K562 (cell line): ENCODE data around the gene BCL11A. TPM values are rescaled to one million over a fixed set of nuclear protein-coding genes. Genes with fewer than 3 reads are reported as not detected.

ENCODE experiments used
- ATAC-seq: fragments of 200-7000 bp; cut with Tn5 transposase; 3 replicates; pipeline ENCODE4 v1.9.1; 2020; ENCODE audit warnings: moderate library complexity
- BruUV-seq: library from RNA; stranded (reverse); fragments of 400-500 nt; replicated peaks from 2 replicates; lab custom pipeline; 2021; lab: Mats Ljungman, UMichigan
- CTCF ChIA-PET: fragments of 300-600 bp; formaldehyde crosslinking; extraction: SDS; loops from one replicate; lab custom pipeline; 2021; ENCODE audit warnings: low intra/inter-chr PET ratio; lab: Yijun Ruan, JAX
- POLR2A ChIA-PET: fragments of 300-600, 350-650 bp; sonication (Branson Sonifier 250); formaldehyde crosslinking; extraction: SDS; loops from one replicate; lab custom pipeline; 2021; ENCODE audit warnings: antibody characterized with exemption, inconsistent platforms; lab: Yijun Ruan, JAX
- DNase-seq, 4 experiments: peaks; one replicate each; pipeline versions ENCODE4 v3.0.0 to v3.0.0-alpha.2; 2011 to 2018; ENCODE audit warnings: low spot score in 3 of 4, mixed read lengths in 3 of 4; ENCODE audit errors: extremely low read depth in 1 of 4
- FAIRE-seq: peaks from 2 replicates; lab custom pipeline; 2011; peaks lifted over from hg19 to GRCh38; lab: Jason Lieb, UNC
- H2AFZ ChIP-seq: 2 replicates; pipeline ENCODE4 v1.6.0; 2011; ENCODE audit warnings: low read depth, low read length, control low read depth, inconsistent platforms
- H3K27ac ChIP-seq: fragments of 200-600 bp; 3 replicates; pipeline ENCODE4 v1.8.0; 2011; ENCODE audit warnings: low read depth, mild to moderate bottlenecking, control low read depth, inconsistent platforms, low read length, moderate library complexity, mixed read lengths; ENCODE audit errors: extremely low read depth
- H3K27me3 ChIP-seq, 2 experiments: fragments of 300-600 bp in 1 of 2; 2 replicates in 1 of 2; 3 replicates in 1 of 2; pipeline versions ENCODE4 v1.6.0 to v1.8.0; 2011; ENCODE audit warnings: inconsistent platforms in 2 of 2, low read length in 2 of 2, mild to moderate bottlenecking in 1 of 2, mixed read lengths in 1 of 2, moderate library complexity in 1 of 2; ENCODE audit not compliant: control insufficient read depth in 2 of 2, insufficient read depth in 2 of 2
- H3K36me3 ChIP-seq: fragments of 300-600 bp; 3 replicates; pipeline ENCODE4 v1.8.0; 2011; ENCODE audit warnings: mild to moderate bottlenecking, low read length, inconsistent platforms; ENCODE audit not compliant: control insufficient read depth, insufficient read depth
- H3K4me1 ChIP-seq, 2 experiments: fragments of 200-600 bp in 1 of 2; replicated peaks in 1 of 2; 2 replicates in 1 of 2; 3 replicates in 1 of 2; pipeline versions ENCODE4 v1.5.1 to v1.8.0; 2011; ENCODE audit warnings: inconsistent platforms in 2 of 2, low read length in 2 of 2, mild to moderate bottlenecking in 1 of 2, mixed read lengths in 1 of 2, moderate library complexity in 1 of 2; ENCODE audit not compliant: control insufficient read depth in 2 of 2, insufficient read depth in 2 of 2
- H3K4me2 ChIP-seq: 2 replicates; pipeline ENCODE4 v1.6.1; 2011; ENCODE audit warnings: low read length, control low read depth, inconsistent platforms, mixed read lengths; ENCODE audit not compliant: insufficient read depth
- H3K4me3 ChIP-seq: fragments of 200-600 bp; sonication (generic), shearing (Covaris generic); 2 replicates; pipeline ENCODE4 v1.5.1; 2016; ENCODE audit warnings: control low read depth, inconsistent platforms
- H3K79me2 ChIP-seq: fragments of 200-600 bp; 3 replicates; pipeline ENCODE4 v1.8.0; 2011; ENCODE audit warnings: low read length, inconsistent platforms; ENCODE audit not compliant: control insufficient read depth, insufficient read depth
- H3K9ac ChIP-seq, 2 experiments: 2 replicates each; pipeline versions ENCODE4 v1.6.0 to v1.6.1; 2011; ENCODE audit warnings: low read depth in 2 of 2, low read length in 2 of 2, control low read depth in 1 of 2, inconsistent platforms in 1 of 2, mild to moderate bottlenecking in 1 of 2, mixed read lengths in 1 of 2; ENCODE audit not compliant: insufficient read depth in 1 of 2
- H3K9me1 ChIP-seq: one replicate; pipeline ENCODE4 v1.6.0; 2011; ENCODE audit warnings: inconsistent platforms, mild to moderate bottlenecking, low read length, moderate library complexity; ENCODE audit not compliant: control insufficient read depth, insufficient read depth
- H3K9me3 ChIP-seq: replicated peaks from 2 replicates; pipeline ENCODE4 v1.5.1; 2011; ENCODE audit warnings: low read depth, low read length, inconsistent platforms; ENCODE audit not compliant: control insufficient read depth, insufficient read depth
- H4K20me1 ChIP-seq: replicated peaks from 2 replicates; pipeline ENCODE4 v1.6.1; 2011; ENCODE audit warnings: low read length, inconsistent platforms, mixed read lengths; ENCODE audit not compliant: control insufficient read depth, insufficient read depth
- C11orf30 ChIP-seq: fragments of 450-650 bp; IDR thresholded peaks from 2 replicates; pipeline ENCODE4 v1.6.1; 2016; ENCODE audit warnings: low read depth, mild to moderate bottlenecking
- KLF13 ChIP-seq: fragments of 450-650 bp; IDR thresholded peaks from 2 replicates; pipeline ENCODE4 v1.6.1; 2016; ENCODE audit warnings: missing genetic modification characterization, low read depth, mild to moderate bottlenecking, missing compliant biosample characterization, moderate library complexity, borderline replicate concordance
- MYBL2 ChIP-seq, 2 experiments: fragments of 450-650 bp in 1 of 2; sonication (generic) in 1 of 2; formaldehyde crosslinking in 1 of 2; IDR thresholded peaks; 2 replicates each; pipeline versions ENCODE4 v1.6.1 to v1.8.1; 2017 to 2022; ENCODE audit warnings: borderline replicate concordance in 1 of 2, inconsistent platforms in 1 of 2, low read depth in 1 of 2, mild to moderate bottlenecking in 1 of 2, missing genetic modification reagents in 1 of 2, moderate library complexity in 1 of 2
- SMARCA4 ChIP-seq: fragments of 450-650 bp; IDR thresholded peaks from 2 replicates; pipeline ENCODE4 v1.6.1; 2016
- SNRNP70 ChIP-seq: fragments of 200-400 bp; formaldehyde crosslinking; optimal IDR thresholded peaks from 2 replicates; pipeline ENCODE3; 2017; ENCODE audit warnings: low read depth, low read length
- SRSF9 ChIP-seq: fragments of 200-400 bp; formaldehyde crosslinking; IDR thresholded peaks from 2 replicates; pipeline ENCODE4 v1.6.1; 2017; ENCODE audit warnings: low read depth, low read length, borderline replicate concordance
- ZNF589 ChIP-seq: fragments of 200-800 bp; sonication (Bioruptor generic); IDR thresholded peaks from 2 replicates; pipeline ENCODE4 v1.6.1; 2016; ENCODE audit warnings: low read depth, missing genetic modification characterization, missing compliant biosample characterization
- ZSCAN29 ChIP-seq: fragments of 450-650 bp; IDR thresholded peaks from 2 replicates; pipeline ENCODE4 v1.6.1; 2017
- WGBS: fragments of 100-300 bp; shearing (Covaris generic); methylation state at CpG from one replicate; pipeline ENCODE4 v1.1.6; 2016; ENCODE audit warnings: low coverage, mixed read lengths; ENCODE audit not compliant: insufficient coverage; ENCODE audit errors: missing lambda C conversion rate; 5-methylcytosine and 5-hydroxymethylcytosine counted together
- in situ Hi-C: fragments of 300-500 bp; cut with MboI; formaldehyde crosslinking; loops from 4 replicates; pipeline ENCODE4 v1.15.0; 2018; ENCODE audit warnings: inconsistent platforms, mixed read lengths
- intact Hi-C: fragments of 100-400 bp; cut with micrococcal nuclease; formaldehyde crosslinking; loops from 2 replicates; pipeline ENCODE4 v1.14.2; 2022
- polyA plus RNA-seq, 8 experiments: library from polyadenylated mRNA; depleted of rRNA in 4 of 8; stranded (reverse) in 5 of 8; unstranded in 3 of 8; fragments of >200 nt; fragmentation: Nextera tagmentation in 2 of 8; fragmentation: Illumina TruSeq in 1 of 8; extraction: Ambion mirVana in 2 of 8; extraction: Trizol in 1 of 8; gene quantifications; 2 replicates each; pipeline versions ENCODE4 v1.2.1 to v1.2.3, GENCODE V29; 2011 to 2014; ENCODE audit warnings: inconsistent platforms in 1 of 8, missing spikeins in 1 of 8
- total RNA-seq, 7 experiments: library from RNA; depleted of rRNA in 6 of 7; stranded (reverse); fragments of >200 nt in 6 of 7; fragmentation: Illumina TruSeq in 2 of 7; extraction: Trizol in 2 of 7; gene quantifications; 2 replicates each; pipeline versions ENCODE4 v1.2.1 to v1.2.3, GENCODE V29; 2011 to 2021; ENCODE audit warnings: low replicate concordance in 1 of 7
- TF ChIP-seq, protein P1 (sequence below): fragments of 200-800 bp; sonication (Bioruptor generic); IDR thresholded peaks from 2 replicates; pipeline ENCODE4 v1.6.1; 2017; ENCODE audit warnings: missing genetic modification characterization, missing compliant biosample characterization
- TF ChIP-seq, protein P2 (sequence below): fragments of 450-650 bp; formaldehyde crosslinking; IDR thresholded peaks from 2 replicates; pipeline ENCODE4 v1.4.0; 2022; ENCODE audit warnings: mild to moderate bottlenecking, moderate library complexity

Gene BCL11A
- total and polyA plus RNA-seq, 9 of the 15 experiments (the other 6 are each of a cell fraction or from before 2014, with no cell fraction given): 0.13 TPM; not detected in 8

DNA sequence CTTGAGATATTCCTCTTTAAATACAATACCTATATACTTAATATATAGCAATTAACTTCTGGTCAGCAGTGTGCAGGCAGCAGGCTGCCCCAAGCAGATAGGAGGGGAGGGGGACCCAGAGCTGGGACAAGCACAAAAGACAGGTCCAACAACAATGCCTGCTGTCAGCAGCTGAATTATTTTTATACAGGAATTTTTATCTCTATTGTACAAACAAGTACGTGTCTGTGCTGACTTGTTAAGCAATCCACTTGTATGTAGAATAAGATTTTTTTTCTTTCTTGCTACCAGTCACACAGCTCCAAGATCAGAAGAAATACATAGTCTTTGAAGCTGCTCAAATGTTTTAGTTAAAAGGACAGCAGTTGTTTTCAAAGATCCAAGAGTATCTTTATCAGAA is 16.7 kb downstream of the BCL11A start:
- ChIA-PET CTCF (no interaction called here), POLR2A (no interaction called here)
- WGBS: 0% methylated on average over 1 of the region's 1 CpG
- H3K9me1 ChIP-seq: no peaks in the 10 kb centered on the region
- H3K4me3 ChIP-seq: no peak overlapping the region
- DNase-seq (no peak), ATAC-seq (no peak), FAIRE-seq (no peak)
- intact Hi-C loops: no loop called here
- no peak for TF ChIP-seq SMARCA4
- no peak for TF ChIP-seq SNRNP70
- no peak for TF ChIP-seq ZSCAN29
- TF ChIP-seq, protein P1, sequence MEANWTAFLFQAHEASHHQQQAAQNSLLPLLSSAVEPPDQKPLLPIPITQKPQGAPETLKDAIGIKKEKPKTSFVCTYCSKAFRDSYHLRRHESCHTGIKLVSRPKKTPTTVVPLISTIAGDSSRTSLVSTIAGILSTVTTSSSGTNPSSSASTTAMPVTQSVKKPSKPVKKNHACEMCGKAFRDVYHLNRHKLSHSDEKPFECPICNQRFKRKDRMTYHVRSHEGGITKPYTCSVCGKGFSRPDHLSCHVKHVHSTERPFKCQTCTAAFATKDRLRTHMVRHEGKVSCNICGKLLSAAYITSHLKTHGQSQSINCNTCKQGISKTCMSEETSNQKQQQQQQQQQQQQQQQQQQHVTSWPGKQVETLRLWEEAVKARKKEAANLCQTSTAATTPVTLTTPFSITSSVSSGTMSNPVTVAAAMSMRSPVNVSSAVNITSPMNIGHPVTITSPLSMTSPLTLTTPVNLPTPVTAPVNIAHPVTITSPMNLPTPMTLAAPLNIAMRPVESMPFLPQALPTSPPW (CRISPR knock-in tag): no peak
- TF ChIP-seq, protein P2, sequence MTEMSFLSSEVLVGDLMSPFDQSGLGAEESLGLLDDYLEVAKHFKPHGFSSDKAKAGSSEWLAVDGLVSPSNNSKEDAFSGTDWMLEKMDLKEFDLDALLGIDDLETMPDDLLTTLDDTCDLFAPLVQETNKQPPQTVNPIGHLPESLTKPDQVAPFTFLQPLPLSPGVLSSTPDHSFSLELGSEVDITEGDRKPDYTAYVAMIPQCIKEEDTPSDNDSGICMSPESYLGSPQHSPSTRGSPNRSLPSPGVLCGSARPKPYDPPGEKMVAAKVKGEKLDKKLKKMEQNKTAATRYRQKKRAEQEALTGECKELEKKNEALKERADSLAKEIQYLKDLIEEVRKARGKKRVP (CRISPR knock-in tag): no peak
- no peak for TF ChIP-seq MYBL2 (IDR thresholded peaks at IDR 0.05; ENCODE audit: low read depth)
- no peak for TF ChIP-seq MYBL2 (CRISPR knock-in tag; IDR thresholded peaks at IDR 0.05; ENCODE audit: borderline replicate concordance)
- no peak for TF ChIP-seq SRSF9
- TF ChIP-seq KLF13 (tag): no peak
- no peak for TF ChIP-seq C11orf30
- no peak for TF ChIP-seq ZNF589 (CRISPR knock-in tag)
- no peaks in the 10 kb centered on the region for H3K9me3 ChIP-seq
- no peak overlapping the region for H2AFZ ChIP-seq
- H3K4me2 ChIP-seq: no peak overlapping the region
- no peaks in the 10 kb centered on the region for H3K4me1 ChIP-seq
- no peak overlapping the region for H3K27ac ChIP-seq
- no peak overlapping the region for H3K9ac ChIP-seq
- peaks cover under 1 to 9% of the 10 kb centered on the region in 2 experiments; a peak in 3 of 5 replicates for H3K27me3 ChIP-seq
- no peaks in the 10 kb centered on the region for H3K79me2 ChIP-seq
- no peaks in the 10 kb centered on the region for H3K36me3 ChIP-seq
- no TSS peak for BruUV-seq
- in situ Hi-C loops: no loop called here
- H4K20me1 ChIP-seq: no peaks in the 10 kb centered on the region
